Gastroesophageal sphincter (tissue), 4 donors: ENCODE measurements around the gene STK32A. TPM values are rescaled to one million over a fixed set of nuclear protein-coding genes. Genes with fewer than 3 reads are reported as not detected.

ENCODE experiments used
- ATAC-seq: fragments of 150-250 bp; one replicate; pipeline ENCODE4 v1.9.1; 2016; ENCODE audit warnings: mild to moderate bottlenecking, moderate library complexity
- H3K27ac ChIP-seq, 4 donors: fragments of 200-600 bp; sonication (generic) in 3 of 4; 1 replicate in 3 of 4; 2 replicates in 1 of 4; pipeline ENCODE4 v1.5.1; 2016 to 2019
- H3K27me3 ChIP-seq: fragments of 200-600 bp; sonication (generic); one replicate; pipeline ENCODE4 v1.5.1; 2019
- H3K36me3 ChIP-seq, 2 donors: fragments of 200-600 bp; sonication (generic); one replicate each; pipeline ENCODE4 v1.5.1; 2019; ENCODE audit warnings: control low read depth in 1 of 2
- H3K4me1 ChIP-seq, 3 donors: fragments of 200-600 bp; sonication (generic); 1 replicate in 2 of 3; 2 replicates in 1 of 3; pipeline ENCODE4 v1.5.1; 2016 to 2019; ENCODE audit warnings: control low read depth in 2 of 3
- H3K4me3 ChIP-seq, 2 donors: fragments of 200-600 bp; sonication (generic); one replicate each; pipeline ENCODE4 v1.5.1; 2019; ENCODE audit warnings: mild to moderate bottlenecking in 1 of 2, moderate library complexity in 1 of 2
- H3K9me3 ChIP-seq, 3 donors: fragments of 200-600 bp; sonication (generic); one replicate each; pipeline ENCODE4 v1.5.1; 2017 to 2019; ENCODE audit warnings: control low read depth in 2 of 3
- EP300 ChIP-seq: sonication (generic); formaldehyde crosslinking; IDR thresholded peaks from one replicate; pipeline ENCODE4 v1.6.1; 2017; ENCODE audit warnings: antibody characterized with exemption, mild to moderate bottlenecking
- POLR2A ChIP-seq, 2 donors: fragments of 450-650 bp; IDR thresholded peaks; one replicate each; pipeline ENCODE4 v1.6.1; 2017; ENCODE audit warnings: antibody characterized with exemption in 2 of 2, mild to moderate bottlenecking in 2 of 2, moderate library complexity in 1 of 2
- POLR2AphosphoS5 ChIP-seq: sonication (generic); formaldehyde crosslinking; IDR thresholded peaks from one replicate; pipeline ENCODE4 v1.6.1; 2017; ENCODE audit warnings: antibody characterized with exemption
- WGBS, 2 donors: methylation state at CpG; one replicate each; pipeline ENCODE4 v1.1.5; 2018; ENCODE audit warnings: low coverage in 1 of 2; 5-methylcytosine and 5-hydroxymethylcytosine counted together
- total RNA-seq, 4 donors: library from RNA; depleted of rRNA; stranded (reverse); fragments of >200 nt; gene quantifications; one replicate each; pipeline ENCODE4 v1.1.0, GENCODE V29; 2016
- TF ChIP-seq, protein P1 (sequence below), 4 experiments: fragments of 200-600 bp in 2 of 4; fragments of 450-650 bp in 2 of 4; sonication (generic) in 1 of 4; IDR thresholded peaks; one replicate each; pipeline ENCODE4 v1.5.1; 2017 to 2019; ENCODE audit warnings: antibody characterized with exemption in 4 of 4, mild to moderate bottlenecking in 2 of 4, moderate library complexity in 2 of 4

Gene STK32A
- total RNA-seq, 4 donors from 2014 or later: 0.77 to 3.7 (median 2.4) TPM

DNA sequence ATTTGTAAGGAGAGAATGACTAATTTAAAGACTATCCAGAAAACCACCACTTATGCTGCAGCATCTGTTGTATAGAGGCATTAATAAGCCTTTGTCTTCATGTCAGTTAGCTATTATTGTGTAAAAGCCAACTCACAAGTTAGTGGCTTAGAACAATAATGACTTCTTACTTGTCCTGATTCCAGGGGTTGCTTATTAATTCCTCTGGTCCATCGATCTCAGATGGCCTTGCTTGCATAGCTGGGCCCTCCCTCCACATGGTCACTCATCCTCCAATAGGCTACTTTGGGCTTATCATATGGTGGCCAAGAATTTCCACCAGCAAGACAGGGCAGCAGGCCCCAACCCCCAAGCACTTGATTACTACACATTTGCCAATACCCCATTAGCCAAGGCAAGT lies 44.5 kb upstream of the STK32A start:
- no peak overlapping the region for H3K27ac ChIP-seq
- ATAC-seq: no peak
- no peaks in the 10 kb centered on the region for H3K27me3 ChIP-seq
- H3K4me1 ChIP-seq: no peaks in the 10 kb centered on the region
- H3K9me3 ChIP-seq: peaks cover 0 to 4% (median 0%) of the 10 kb centered on the region in 3 donors
- H3K4me3 ChIP-seq: no peak overlapping the region
- TF ChIP-seq POLR2A (IDR thresholded peaks at IDR 0.05) (no peak), EP300 (no peak), POLR2AphosphoS5 (no peak)
- TF ChIP-seq, protein P1, sequence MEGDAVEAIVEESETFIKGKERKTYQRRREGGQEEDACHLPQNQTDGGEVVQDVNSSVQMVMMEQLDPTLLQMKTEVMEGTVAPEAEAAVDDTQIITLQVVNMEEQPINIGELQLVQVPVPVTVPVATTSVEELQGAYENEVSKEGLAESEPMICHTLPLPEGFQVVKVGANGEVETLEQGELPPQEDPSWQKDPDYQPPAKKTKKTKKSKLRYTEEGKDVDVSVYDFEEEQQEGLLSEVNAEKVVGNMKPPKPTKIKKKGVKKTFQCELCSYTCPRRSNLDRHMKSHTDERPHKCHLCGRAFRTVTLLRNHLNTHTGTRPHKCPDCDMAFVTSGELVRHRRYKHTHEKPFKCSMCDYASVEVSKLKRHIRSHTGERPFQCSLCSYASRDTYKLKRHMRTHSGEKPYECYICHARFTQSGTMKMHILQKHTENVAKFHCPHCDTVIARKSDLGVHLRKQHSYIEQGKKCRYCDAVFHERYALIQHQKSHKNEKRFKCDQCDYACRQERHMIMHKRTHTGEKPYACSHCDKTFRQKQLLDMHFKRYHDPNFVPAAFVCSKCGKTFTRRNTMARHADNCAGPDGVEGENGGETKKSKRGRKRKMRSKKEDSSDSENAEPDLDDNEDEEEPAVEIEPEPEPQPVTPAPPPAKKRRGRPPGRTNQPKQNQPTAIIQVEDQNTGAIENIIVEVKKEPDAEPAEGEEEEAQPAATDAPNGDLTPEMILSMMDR (IDR thresholded peaks at IDR 0.05): no peak
- WGBS, 2 donors: 42% methylated on average over 1 of the region's 1 CpG; no CpG with 5 or more reads in 1 of the 2 donors
- H3K36me3 ChIP-seq: no peaks in the 10 kb centered on the region

DNA sequence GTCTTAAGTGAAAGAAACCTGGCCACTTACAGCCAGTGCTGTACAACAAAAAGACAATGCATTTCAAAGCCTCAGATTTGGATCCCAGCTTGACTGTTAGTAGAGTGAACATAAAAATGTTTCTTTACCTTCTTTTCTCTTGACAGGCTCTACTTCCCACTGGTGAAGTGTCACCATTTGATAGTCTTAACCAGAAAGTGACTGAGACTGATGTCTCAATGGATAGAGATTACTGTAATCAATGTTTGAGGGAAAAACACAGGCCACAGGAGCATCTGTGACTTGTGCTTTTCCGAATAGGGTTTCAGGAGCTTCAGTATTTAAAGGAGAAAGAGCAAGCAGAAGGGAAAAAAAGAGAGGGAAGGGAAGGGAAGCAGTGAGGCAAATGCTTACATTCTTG lies 41.7 kb upstream of the STK32A start:
- no peak overlapping the region for H3K27ac ChIP-seq
- WGBS, 2 donors: 80% methylated on average over 1 of the region's 1 CpG; no CpG with 5 or more reads in 1 of the 2 donors

GRCh38 chr5:147200004-147200403 lies 34.8 kb upstream of the STK32A start:
- TF ChIP-seq EP300: no peak
- TF ChIP-seq, protein P1 (IDR thresholded peaks at IDR 0.05): no peak
- no peak for TF ChIP-seq POLR2A (IDR thresholded peaks at IDR 0.05)
- TF ChIP-seq POLR2AphosphoS5: no peak
- no peak for ATAC-seq
- Histone ChIP-seq H3K4me3 (no peak overlapping the region), H3K4me1 (no peaks in the 10 kb centered on the region), H3K36me3 (no peaks in the 10 kb centered on the region), H3K27me3 (no peaks in the 10 kb centered on the region), H3K27ac (no peak overlapping the region), H3K9me3 (no peaks in the 10 kb centered on the region)
- 86% methylated on average over 2 to 5 of the region's 5 CpGs for WGBS, 2 donors

More for the DNA sequence above, 41.7 kb upstream of the STK32A start:
- Histone ChIP-seq H3K36me3 (no peaks in the 10 kb centered on the region), H3K4me3 (no peak overlapping the region), H3K27me3 (no peaks in the 10 kb centered on the region), H3K9me3 (no peaks in the 10 kb centered on the region), H3K4me1 (no peaks in the 10 kb centered on the region)
- no peak for ATAC-seq
- TF ChIP-seq POLR2AphosphoS5: no peak
- TF ChIP-seq, protein P1 (IDR thresholded peaks at IDR 0.05): no peak
- TF ChIP-seq POLR2A (IDR thresholded peaks at IDR 0.05): no peak
- no peak for TF ChIP-seq EP300

DNA sequence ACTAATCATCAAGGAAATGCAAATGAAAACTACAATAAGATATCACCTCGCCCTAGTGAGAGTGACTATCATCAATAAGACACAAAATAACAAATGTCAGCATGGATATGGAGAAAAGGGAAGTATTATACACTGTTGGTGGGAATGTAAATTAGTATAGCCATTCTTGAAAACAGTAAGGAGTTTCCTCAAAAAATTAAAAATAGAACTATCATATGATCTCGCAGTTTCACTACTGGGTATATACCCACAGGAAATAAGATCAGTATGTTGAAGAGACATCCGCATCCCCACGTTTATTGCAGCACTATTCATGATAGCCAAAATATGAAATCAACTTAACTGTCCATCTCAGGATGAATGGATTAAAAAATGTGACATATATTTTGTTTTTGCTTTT lies 31.6 kb upstream of the STK32A start:
- H3K27me3 ChIP-seq: no peaks in the 10 kb centered on the region
- no peak for ATAC-seq
- no peaks in the 10 kb centered on the region for H3K36me3 ChIP-seq
- no peak overlapping the region for H3K4me3 ChIP-seq
- H3K27ac ChIP-seq: no peak overlapping the region
- no peaks in the 10 kb centered on the region for H3K9me3 ChIP-seq
- no peaks in the 10 kb centered on the region for H3K4me1 ChIP-seq
- no peak for TF ChIP-seq POLR2AphosphoS5
- no peak for TF ChIP-seq POLR2A (IDR thresholded peaks at IDR 0.05)
- TF ChIP-seq, protein P1 (IDR thresholded peaks at IDR 0.05): no peak
- no peak for TF ChIP-seq EP300
- 58 to 79% methylated on average over 4 of the region's 4 CpGs for WGBS, 2 donors

DNA sequence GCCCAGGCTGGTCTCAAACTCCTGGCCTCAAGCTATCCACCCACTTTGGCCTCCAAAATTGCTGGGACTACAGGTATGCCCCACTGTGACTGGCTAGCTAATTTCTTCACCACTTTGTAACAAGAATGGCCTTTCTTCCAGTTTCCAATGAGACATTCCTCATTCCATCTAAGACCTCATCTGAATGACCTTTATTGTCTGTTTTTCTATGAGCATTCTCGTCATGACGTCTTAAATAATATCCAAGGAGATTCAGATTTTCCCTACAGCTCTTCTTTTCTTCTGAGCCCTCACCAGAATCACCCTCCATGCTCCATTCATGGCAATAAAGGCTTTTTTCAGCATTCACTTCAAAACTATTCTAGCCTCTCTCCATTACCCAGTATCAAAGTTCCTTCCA lies 30.2 kb upstream of the STK32A start:
- H3K36me3 ChIP-seq: no peaks in the 10 kb centered on the region
- H3K9me3 ChIP-seq: no peaks in the 10 kb centered on the region
- no peaks in the 10 kb centered on the region for H3K4me1 ChIP-seq
- WGBS, 2 donors: 76 to 93% methylated on average over 2 of the region's 2 CpGs
- no peaks in the 10 kb centered on the region for H3K27me3 ChIP-seq
- no peak overlapping the region for H3K27ac ChIP-seq
- H3K4me3 ChIP-seq: no peak overlapping the region
- TF ChIP-seq POLR2AphosphoS5 (no peak), POLR2A (IDR thresholded peaks at IDR 0.05) (no peak), EP300 (no peak)
- TF ChIP-seq, protein P1 (IDR thresholded peaks at IDR 0.05): no peak
- no peak for ATAC-seq
